ENCODE measurements around the gene BUB3. TPM values are rescaled to one million over a fixed set of nuclear protein-coding genes. Genes with fewer than 3 reads are reported as not detected.

Gene BUB3
- polyA plus RNA-seq, 3 donors, result 116 to 131 (median 118) TPM

Other genes starting within 250 kb of the BUB3 start
- not detected for gene FAM24A, start 243.8 kb upstream of the BUB3 start, polyA plus RNA-seq (ENCODE audit: insufficient read length in 3 of 3)
- 10 to 100 TPM; 17.9 to 22.1 (median 18.1) TPM for gene C10orf88, start 200.2 kb upstream of the BUB3 start, polyA plus RNA-seq (ENCODE audit: insufficient read length in 3 of 3)
- 10 to 100 TPM in 2 of 3 donors, 1 to 10 TPM in 1; 9.1 to 11.7 (median 11.2) TPM for gene PSTK, start 174.0 kb upstream of the BUB3 start, polyA plus RNA-seq (ENCODE audit: insufficient read length in 3 of 3)
- 10 to 100 TPM; 16.6 to 26.8 (median 21.9) TPM for gene IKZF5, start 145.6 kb upstream of the BUB3 start, polyA plus RNA-seq (ENCODE audit: insufficient read length in 3 of 3)
- 10 to 100 TPM; 18.7 to 27.6 (median 24.4) TPM for gene ACADSB, start 145.4 kb upstream of the BUB3 start, polyA plus RNA-seq (ENCODE audit: insufficient read length in 3 of 3)
- not detected for gene HMX3, start 18.4 kb upstream of the BUB3 start, polyA plus RNA-seq (ENCODE audit: insufficient read length in 3 of 3)
- 1 to 10 TPM in 2 of 3 donors, under 1 TPM in 1; 0.62 to 1.5 (median 1.5) TPM for gene HMX2, start 6.3 kb upstream of the BUB3 start, polyA plus RNA-seq (ENCODE audit: insufficient read length in 3 of 3)